D721Med (cell line): ENCODE measurements around the gene PADI1.

Experiments used
- DNase-seq: peaks from one replicate; pipeline ENCODE4 v3.0.0; 2011; ENCODE audit warnings: low spot score; ENCODE audit not compliant: insufficient read length
- FAIRE-seq: peaks from 2 replicates; lab custom pipeline; 2011; peaks lifted over from hg19 to GRCh38; lab: Jason Lieb, UNC
- CTCF ChIP-seq: IDR thresholded peaks from 2 replicates; pipeline ENCODE4 v1.5.1; 2012; ENCODE audit warnings: mild to moderate bottlenecking, control low read depth; ENCODE audit not compliant: insufficient read depth; ENCODE audit errors: missing control alignments

PADI1 gene

GRCh38 chr1:17215545-17215890 lies 10.6 kb downstream of the PADI1 start:
- no peak for DNase-seq
- no peak for FAIRE-seq
- TF ChIP-seq CTCF = no peak

- DNase-seq (no peak), FAIRE-seq (no peak)
- TF ChIP-seq CTCF = no peak
Measured at GRCh38 chr1:17216078-17216477, 11.2 kb downstream of the PADI1 start.

- FAIRE-seq = no peak
- no peak for DNase-seq
Measured at GRCh38 chr1:17217607-17218006, 12.7 kb downstream of the PADI1 start.

GRCh38 chr1:17218939-17219338 lies 14.0 kb downstream of the PADI1 start:
- FAIRE-seq (no peak), DNase-seq (no peak)
- no peak for TF ChIP-seq CTCF

More at GRCh38 chr1:17217607-17218006, 12.7 kb downstream of the PADI1 start:
- no peak for TF ChIP-seq CTCF

- DNase-seq (no peak), FAIRE-seq (no peak)
- TF ChIP-seq CTCF = no peak
Measured at GRCh38 chr1:17220287-17220686, 15.4 kb downstream of the PADI1 start.

GRCh38 chr1:17222557-17222956 lies 17.6 kb downstream of the PADI1 start:
- no peak for TF ChIP-seq CTCF
- FAIRE-seq (no peak), DNase-seq (no peak)

GRCh38 chr1:17224434-17224833 lies 19.5 kb downstream of the PADI1 start:
- FAIRE-seq = no peak
- no peak for TF ChIP-seq CTCF
- no peak for DNase-seq
